H1 (cell line): ENCODE measurements around the gene CAPNS1. TPM values are rescaled to one million over a fixed set of nuclear protein-coding genes. Genes with fewer than 3 reads are reported as not detected.

Experiments
- CTCF ChIA-PET: fragments of 300-600 bp; sonication (Branson Sonifier 250); formaldehyde crosslinking; loops from one replicate; lab custom pipeline; 2021; ENCODE audit not compliant: partially characterized antibody; lab: Charles Lee
- POLR2A ChIA-PET: fragments of 300-600 bp; sonication (Branson Sonifier 250); formaldehyde crosslinking; loops from one replicate; lab custom pipeline; 2021; ENCODE audit warnings: inconsistent platforms; ENCODE audit not compliant: partially characterized antibody; lab: Charles Lee
- DNase-seq, 2 experiments: peaks; one replicate each; pipeline versions ENCODE4 v3.0.0 to v3.0.0-alpha.2; 2010 to 2022; ENCODE audit warnings: low spot score in 2 of 2, low read depth in 1 of 2, mixed read lengths in 1 of 2
- FAIRE-seq: peaks from 2 replicates; lab custom pipeline; 2011; peaks lifted over from hg19 to GRCh38; lab: Jason Lieb, UNC
- H2AFZ ChIP-seq: 2 replicates; pipeline ENCODE4 v1.8.1; 2012; ENCODE audit warnings: low read length, inconsistent platforms
- H2AK5ac ChIP-seq: 2 replicates; pipeline ENCODE4 v1.6.1; 2013; ENCODE audit warnings: low read depth, low read length
- H2BK120ac ChIP-seq: replicated peaks from 2 replicates; pipeline ENCODE3; 2013; ENCODE audit warnings: low read depth, low read length, inconsistent platforms
- H2BK12ac ChIP-seq: 2 replicates; pipeline ENCODE4 v1.6.1; 2013; ENCODE audit warnings: low read depth, low read length
- H2BK15ac ChIP-seq: 2 replicates; pipeline ENCODE4 v1.6.1; 2013; ENCODE audit warnings: low read length
- H2BK20ac ChIP-seq: 2 replicates; pipeline ENCODE4 v1.6.1; 2013; ENCODE audit warnings: low read length
- H2BK5ac ChIP-seq: 2 replicates; pipeline ENCODE4 v1.6.1; 2013; ENCODE audit warnings: low read depth, low read length
- H3K14ac ChIP-seq: 2 replicates; pipeline ENCODE4 v1.6.1; 2013; ENCODE audit warnings: inconsistent platforms; ENCODE audit not compliant: insufficient read length
- H3K18ac ChIP-seq: 2 replicates; pipeline ENCODE4 v1.6.1; 2013; ENCODE audit warnings: low read length; ENCODE audit errors: extremely low read depth
- H3K23ac ChIP-seq: 2 replicates; pipeline ENCODE4 v1.6.1; 2013; ENCODE audit warnings: inconsistent platforms; ENCODE audit not compliant: insufficient read length
- H3K23me2 ChIP-seq: 2 replicates; pipeline ENCODE4 v1.6.1; 2013; ENCODE audit warnings: low read depth, low read length
- H3K27ac ChIP-seq: 2 replicates; pipeline ENCODE4 v1.6.1; 2011; ENCODE audit warnings: low read depth, low read length, inconsistent platforms
- H3K27me3 ChIP-seq, 4 experiments: replicated peaks in 1 of 4; 1 replicate in 1 of 4; 2 replicates in 3 of 4; pipeline versions ENCODE4 v1.6.1 to v1.8.1; 2011 to 2013; ENCODE audit warnings: low read length in 3 of 4, mild to moderate bottlenecking in 3 of 4, inconsistent platforms in 2 of 4, mixed read lengths in 2 of 4, moderate library complexity in 1 of 4; ENCODE audit not compliant: control insufficient read depth in 3 of 4, insufficient read depth in 3 of 4; ENCODE audit errors: extremely low read depth in 1 of 4
- H3K36me3 ChIP-seq, 4 experiments: 2 replicates each; pipeline versions ENCODE4 v1.6.1 to v1.8.1; 2011 to 2013; ENCODE audit warnings: mild to moderate bottlenecking in 4 of 4, low read length in 3 of 4, moderate library complexity in 2 of 4, control low read depth in 1 of 4, inconsistent platforms in 1 of 4; ENCODE audit not compliant: insufficient read depth in 4 of 4, control insufficient read depth in 2 of 4
- H3K4ac ChIP-seq: replicated peaks from 2 replicates; pipeline ENCODE3; 2013; ENCODE audit warnings: low read length, low read depth, mixed read lengths, inconsistent platforms; ENCODE audit not compliant: insufficient read length
- H3K4me1 ChIP-seq, 4 experiments: replicated peaks in 1 of 4; 1 replicate in 1 of 4; 2 replicates in 3 of 4; pipeline versions ENCODE4 v1.6.1 to v1.8.1; 2011 to 2013; ENCODE audit warnings: low read length in 3 of 4, inconsistent platforms in 2 of 4, mixed read lengths in 1 of 4; ENCODE audit not compliant: insufficient read depth in 4 of 4, control insufficient read depth in 3 of 4
- H3K4me2 ChIP-seq, 2 experiments: 2 replicates each; pipeline versions ENCODE4 v1.6.1 to v1.8.1; 2011 to 2013; ENCODE audit warnings: low read depth in 2 of 2, low read length in 2 of 2, control low read depth in 1 of 2, inconsistent platforms in 1 of 2, mild to moderate bottlenecking in 1 of 2; ENCODE audit not compliant: insufficient read depth in 1 of 2
- H3K4me3 ChIP-seq, 4 experiments: fragments of 200-600, 300-600 bp in 1 of 4; sonication (generic), shearing (Covaris generic), sonication (Bioruptor Twin) in 1 of 4; 2 replicates each; pipeline versions ENCODE4 v1.5.1 to v1.8.1; 2011 to 2016; ENCODE audit warnings: low read length in 4 of 4, low read depth in 3 of 4, control low read depth in 2 of 4, inconsistent platforms in 2 of 4, mild to moderate bottlenecking in 2 of 4, mixed read lengths in 1 of 4, moderate library complexity in 1 of 4; ENCODE audit not compliant: insufficient read depth in 2 of 4; ENCODE audit errors: extremely low read depth in 1 of 4
- H3K56ac ChIP-seq: replicated peaks from 2 replicates; pipeline ENCODE3; 2013; ENCODE audit warnings: low read depth, mild to moderate bottlenecking, mixed read lengths, low read length, inconsistent platforms; ENCODE audit not compliant: insufficient read length
- H3K79me1 ChIP-seq: 2 replicates; pipeline ENCODE4 v1.6.1; 2013; ENCODE audit warnings: low read depth, low read length, control low read depth
- H3K79me2 ChIP-seq, 2 experiments: 2 replicates each; pipeline versions ENCODE4 v1.6.1 to v1.8.1; 2012 to 2013; ENCODE audit warnings: low read length in 2 of 2, mild to moderate bottlenecking in 2 of 2, inconsistent platforms in 1 of 2; ENCODE audit not compliant: insufficient read depth in 2 of 2, control insufficient read depth in 1 of 2
- H3K9ac ChIP-seq, 4 experiments: replicated peaks in 1 of 4; 1 replicate in 1 of 4; 2 replicates in 3 of 4; pipeline versions ENCODE4 v1.6.1 to v1.8.1; 2011 to 2013; ENCODE audit warnings: low read depth in 3 of 4, low read length in 3 of 4, control low read depth in 2 of 4, mild to moderate bottlenecking in 2 of 4, moderate library complexity in 2 of 4, inconsistent platforms in 1 of 4; ENCODE audit errors: extremely low read depth in 1 of 4
- H3K9me3 ChIP-seq, 2 experiments: 2 replicates each; pipeline versions ENCODE4 v1.6.1 to v1.8.1; 2012 to 2013; ENCODE audit warnings: mild to moderate bottlenecking in 2 of 2, moderate library complexity in 2 of 2, control low read depth in 1 of 2, inconsistent platforms in 1 of 2, low read depth in 1 of 2, low read length in 1 of 2, mixed read lengths in 1 of 2; ENCODE audit not compliant: insufficient read depth in 2 of 2
- H4K20me1 ChIP-seq, 2 experiments: replicated peaks in 1 of 2; 2 replicates each; pipeline versions ENCODE3 to v1.8.1; 2011 to 2013; ENCODE audit warnings: inconsistent platforms in 2 of 2, low read length in 2 of 2, mild to moderate bottlenecking in 1 of 2; ENCODE audit not compliant: insufficient read depth in 2 of 2, control insufficient read depth in 1 of 2
- H4K5ac ChIP-seq: 2 replicates; pipeline ENCODE4 v1.6.1; 2013; ENCODE audit warnings: low read length, low read depth, mixed read lengths, inconsistent platforms; ENCODE audit not compliant: insufficient read length
- H4K8ac ChIP-seq: 2 replicates; pipeline ENCODE4 v1.8.0; 2013; ENCODE audit warnings: mild to moderate bottlenecking, moderate library complexity, low read length, inconsistent platforms; ENCODE audit not compliant: insufficient read depth; ENCODE audit errors: extremely low read depth
- H4K91ac ChIP-seq: replicated peaks from 2 replicates; pipeline ENCODE3; 2013; ENCODE audit warnings: low read length, mixed read lengths, inconsistent platforms; ENCODE audit not compliant: insufficient read length
- POLR2A ChIP-seq, 2 experiments: IDR thresholded peaks; 1 replicate in 1 of 2; 2 replicates in 1 of 2; pipeline ENCODE4 v1.6.1; 2011; ENCODE audit warnings: low read depth in 2 of 2, low read length in 2 of 2, mild to moderate bottlenecking in 2 of 2; ENCODE audit errors: control extremely low read depth in 1 of 2
- USF2 ChIP-seq: IDR thresholded peaks from 2 replicates; pipeline ENCODE4 v1.6.1; 2011; ENCODE audit warnings: low read length, improper control_type of control experiment
- WGBS, 2 experiments: shearing (Covaris generic) in 1 of 2; methylation state at CpG; one replicate each; pipeline versions ENCODE4 v1.1.6 to v1.1.7; 2013 to 2015; ENCODE audit warnings: low lambda C conversion rate in 2 of 2, mixed read lengths in 2 of 2, inconsistent platforms in 1 of 2, low coverage in 1 of 2, missing lambda C conversion rate in 1 of 2; ENCODE audit not compliant: insufficient replicate concordance in 2 of 2, insufficient coverage in 1 of 2, insufficient read length in 1 of 2; ENCODE audit errors: extremely low coverage in 1 of 2, missing lambda C conversion rate in 1 of 2; 5-methylcytosine and 5-hydroxymethylcytosine counted together
- polyA plus RNA-seq, 7 experiments: library from polyadenylated mRNA; depleted of rRNA in 3 of 7; stranded (reverse) in 5 of 7; unstranded in 2 of 7; fragments of >200 nt in 5 of 7; fragments of 200-250 nt in 2 of 7; gene quantifications; 1 replicate in 5 of 7; 2 replicates in 1 of 7; 4 replicates in 1 of 7; pipeline versions ENCODE4 v1.2.1 to v1.2.3, GENCODE V29; 2011 to 2013; ENCODE audit warnings: missing spikeins in 2 of 7, mixed read lengths in 2 of 7
- total RNA-seq: library from RNA; stranded (reverse); fragmentation: NEBNext Ultra II Directional; extraction: Animal tissue kit (Norgen Biotek cat#: 25700); gene quantifications from 2 replicates; pipeline ENCODE4 v1.2.1, GENCODE V29; 2021

The CAPNS1 gene
- total and polyA plus RNA-seq, 2 of the 8 experiments (the other 6 are each of a cell fraction or from before 2014, with no cell fraction given), result 382 to 438 TPM

DNA sequence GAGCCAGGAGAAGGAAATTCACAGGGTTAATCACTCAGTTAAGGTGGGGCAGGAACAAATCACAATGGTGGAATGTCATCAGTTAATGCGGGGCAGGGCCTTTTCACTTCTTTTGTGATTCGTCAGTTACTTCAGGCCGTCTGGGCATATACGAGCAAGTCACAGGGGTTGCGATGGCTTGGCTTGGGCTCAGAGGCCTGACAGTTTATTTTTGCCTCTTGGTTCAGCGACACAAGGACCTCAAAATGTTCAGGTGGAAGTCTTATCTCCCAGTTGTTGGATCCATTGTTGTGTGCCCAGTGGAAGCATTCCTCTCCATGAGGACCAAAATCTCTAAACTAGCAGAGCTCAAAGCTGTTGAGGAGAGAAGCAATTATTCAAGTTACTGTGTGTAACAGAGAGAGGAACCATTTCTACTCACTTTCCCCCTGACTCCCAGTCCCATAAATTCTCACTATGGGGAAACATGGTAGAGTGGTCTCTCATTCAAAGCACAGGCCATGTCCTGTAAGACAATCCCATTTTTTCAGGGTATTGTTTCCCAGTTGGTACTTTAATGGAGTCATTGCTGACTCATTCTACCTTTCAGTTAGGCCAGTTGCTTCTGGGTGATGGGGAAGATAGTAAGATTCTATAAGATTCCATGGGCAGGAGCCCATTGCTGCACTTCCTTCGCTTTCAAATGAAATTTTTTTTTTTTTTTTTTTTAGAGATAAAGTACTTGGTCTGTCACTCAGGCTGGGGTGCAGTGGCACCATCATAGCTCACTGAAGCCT is 21.1 kb downstream of the CAPNS1 start:
- H4K5ac ChIP-seq, result peak overlapping the region; percentile 57
- H2BK120ac ChIP-seq, result peak overlapping the region; percentile 52
- H3K18ac ChIP-seq, result peak overlapping the region; percentile 75
- H3K23ac ChIP-seq, result no peak overlapping the region
- ChIA-PET POLR2A (interaction anchor here (0.7 to 1.7 kb wide), 2 partner anchors 8 to 10 kb away, joined by 3 to 4 read pairs; no protein-coding TSS in a partner anchor), CTCF (interaction anchor here (0.6 to 1.6 kb wide), 8 partner anchors 9 to 373 kb away, joined by 3 to 7 read pairs (median 3); no protein-coding TSS in a partner anchor)
- peaks cover 2% of the 10 kb centered on the region; the same call in 1 of the 2 replicates for H3K23me2 ChIP-seq
- peak overlapping the region in 1 of 2 experiments; percentile 79; a peak in 2 of 4 replicates for H3K4me2 ChIP-seq
- peak overlapping the region in 1 of 4 experiments; percentile 34; a peak in 1 of 8 replicates for H3K4me3 ChIP-seq
- TF ChIP-seq POLR2A (IDR thresholded peaks at IDR 0.05; ENCODE audit: control extremely low read depth in 1 of 2, low read depth in 2 of 2, low read length in 2 of 2) (peak in 1 of 2 experiments; percentile 39; a peak in 2 of 3 replicates), USF2 (no peak)
- 52% methylated on average over 7 of the region's 7 CpGs; no CpG with 5 or more reads in 1 of the 2 experiments for WGBS, 2 experiments
- H3K36me3 ChIP-seq, result no peaks in the 10 kb centered on the region
- H3K14ac ChIP-seq, result peak overlapping the region; percentile 27
- H3K9me3 ChIP-seq, result no peaks in the 10 kb centered on the region
- no peaks in the 10 kb centered on the region for H4K20me1 ChIP-seq
- no peak overlapping the region for H3K9ac ChIP-seq
- peak overlapping the region; percentile 1; the same call in 1 of the 2 replicates for H2AFZ ChIP-seq
- no peaks in the 10 kb centered on the region; a peak in 1 of 4 replicates for H3K79me2 ChIP-seq
- peak overlapping the region; percentile 70 for H3K56ac ChIP-seq
- peak overlapping the region; percentile 22 for H4K91ac ChIP-seq
- H3K27ac ChIP-seq, result peak overlapping the region; percentile 69
- H3K4ac ChIP-seq, result peak overlapping the region; percentile 40
- no peaks in the 10 kb centered on the region for H3K27me3 ChIP-seq
- FAIRE-seq (no peak), DNase-seq (no peak)
- peak overlapping the region; percentile 84; the same call in 1 of the 2 replicates for H2AK5ac ChIP-seq
- H2BK5ac ChIP-seq, result peak overlapping the region; percentile 76; the same call in 1 of the 2 replicates
- H4K8ac ChIP-seq, result no peak overlapping the region
- peak overlapping the region; percentile 89 for H2BK20ac ChIP-seq
- peaks cover 0 to 8% (median 4%) of the 10 kb centered on the region in 4 experiments; a peak in 3 of 7 replicates for H3K4me1 ChIP-seq
- peak overlapping the region; percentile 89 for H2BK15ac ChIP-seq
- H3K79me1 ChIP-seq, result no peaks in the 10 kb centered on the region; the same call in 1 of the 2 replicates
- H2BK12ac ChIP-seq, result peak overlapping the region; percentile 93
